NCI-H446 treated with DMSO at 0.1 percent for 48 hours (cell line): ENCODE results near the gene TNP1.

Source experiments
- DNase-seq: peaks from one replicate; lab custom pipeline; 2025; lab: John Stamatoyannopoulos, UW

Gene TNP1

GRCh38 chr2:216859944-216860343, at the start of gene TNP1:
TSS of gene TNP1 (minus strand) at chr2:216860064. CDS start at chr2:216860034, 30 bp downstream.
- DNase-seq, result no peak

GRCh38 chr2:216908300-216908699, 48.4 kb upstream of the TNP1 start:
- DNase-seq, result no peak

- no peak for DNase-seq
These were observed 45.9 kb upstream of the TNP1 start for GRCh38 chr2:216905649-216906329.

GRCh38 chr2:216904974-216905373, 45.1 kb upstream of the TNP1 start:
- no peak for DNase-seq

- DNase-seq, result no peak
These were observed 44.7 kb upstream of the TNP1 start for GRCh38 chr2:216904554-216904953.

GRCh38 chr2:216903470-216903869, 43.6 kb upstream of the TNP1 start:
- DNase-seq, result no peak

- DNase-seq, result no peak
These were observed 41.4 kb upstream of the TNP1 start for GRCh38 chr2:216901273-216901672.

GRCh38 chr2:216900406-216900805, 40.5 kb upstream of the TNP1 start:
- no peak for DNase-seq

GRCh38 chr2:216897561-216898203, 37.8 kb upstream of the TNP1 start:
- no peak for DNase-seq

GRCh38 chr2:216890138-216890537, 30.3 kb upstream of the TNP1 start:
- no peak for DNase-seq

- peak; percentile 37 for DNase-seq
These were observed 29.2 kb upstream of the TNP1 start for GRCh38 chr2:216888887-216889622.

GRCh38 chr2:216888081-216888480, 28.2 kb upstream of the TNP1 start:
- DNase-seq, result no peak

- no peak for DNase-seq
These were observed 27.3 kb upstream of the TNP1 start for GRCh38 chr2:216887138-216887537.

GRCh38 chr2:216885117-216885553, 25.3 kb upstream of the TNP1 start:
- no peak for DNase-seq

- DNase-seq, result no peak
These were observed 24.5 kb upstream of the TNP1 start for GRCh38 chr2:216884347-216884746.

GRCh38 chr2:216882876-216883275, 23.0 kb upstream of the TNP1 start:
- DNase-seq, result no peak

GRCh38 chr2:216881411-216881810, 21.5 kb upstream of the TNP1 start:
- no peak for DNase-seq

GRCh38 chr2:216880509-216881184, 20.8 kb upstream of the TNP1 start:
- DNase-seq, result no peak

- no peak for DNase-seq
These were observed 20.1 kb upstream of the TNP1 start for GRCh38 chr2:216879727-216880508.

GRCh38 chr2:216878072-216878471, 18.2 kb upstream of the TNP1 start:
- DNase-seq, result no peak

GRCh38 chr2:216877085-216877484, 17.2 kb upstream of the TNP1 start:
- no peak for DNase-seq

GRCh38 chr2:216875862-216876261, 16.0 kb upstream of the TNP1 start:
- DNase-seq, result no peak
